ENCODE measurements around the gene PLXNA4. TPM values are rescaled to one million over a fixed set of nuclear protein-coding genes. Genes with fewer than 3 reads are reported as not detected.
"Not testable (repeated sequence)": the region's sequence is repeated elsewhere in the genome, so short reads cannot be mapped to it uniquely, and the experiment has no call there.

PLXNA4 gene
- 22.2 and 29.2 TPM in 2 replicates for total RNA-seq (2014; rRNA removed; shearing (Covaris generic))
- 9.5 and 12.5 TPM in 2 replicates for polyA plus RNA-seq (2015; cell fraction: cytosol; rRNA removed)
- 17.7 and 20.7 TPM in 2 replicates for polyA plus RNA-seq (2015; cell fraction: nucleus; rRNA removed)

DNA sequence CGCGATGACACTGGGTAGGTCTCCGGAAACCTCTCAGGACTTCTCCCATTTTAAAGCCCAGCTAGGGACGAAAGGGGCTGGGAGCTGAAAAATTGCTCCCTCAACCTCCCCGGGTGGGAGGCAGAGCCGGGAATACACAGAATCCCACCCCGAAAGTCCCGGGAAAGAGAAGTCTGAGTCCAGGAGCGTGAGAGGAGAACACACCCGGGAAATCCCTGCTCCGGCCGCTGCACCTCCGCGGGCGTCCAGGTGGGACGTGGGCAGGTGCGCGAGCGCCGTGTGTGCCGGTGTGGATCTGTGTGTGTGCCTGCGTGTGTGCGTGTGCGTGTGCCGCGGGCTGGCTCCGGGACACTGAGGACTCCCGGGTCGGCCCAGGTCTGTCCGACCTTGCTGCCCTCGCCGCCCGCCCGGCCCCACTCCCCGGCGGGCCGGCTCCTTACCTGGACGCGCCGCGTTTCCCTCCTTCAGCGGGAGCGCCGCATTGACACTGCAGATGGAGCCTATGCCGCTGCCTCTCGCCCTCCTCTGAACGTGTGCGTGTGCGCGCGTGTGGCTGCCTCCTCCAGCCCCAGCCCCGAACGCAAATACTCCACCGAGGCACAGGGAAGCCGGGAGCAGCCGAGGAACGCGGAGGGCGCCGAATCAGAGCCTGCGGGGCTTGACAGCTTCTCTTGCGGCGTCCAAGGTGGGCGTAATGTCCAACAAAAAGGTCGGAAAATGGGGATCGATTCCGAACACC is at the start of gene PLXNA4:
TSS of gene PLXNA4 (minus strand) at position 489 of the 739 bp plus-strand sequence. CDS start 67,777 bp downstream, outside the sequence.
- DNase-seq (ENCODE audit: low read depth), result no peak

- DNase-seq (ENCODE audit: low read depth), result no peak
These were observed 49.4 kb upstream of the PLXNA4 start for GRCh38 chr7:132625651-132626050.

GRCh38 chr7:132622081-132622480 is 45.8 kb upstream of the PLXNA4 start:
- no peak for DNase-seq (ENCODE audit: low read depth)

DNA sequence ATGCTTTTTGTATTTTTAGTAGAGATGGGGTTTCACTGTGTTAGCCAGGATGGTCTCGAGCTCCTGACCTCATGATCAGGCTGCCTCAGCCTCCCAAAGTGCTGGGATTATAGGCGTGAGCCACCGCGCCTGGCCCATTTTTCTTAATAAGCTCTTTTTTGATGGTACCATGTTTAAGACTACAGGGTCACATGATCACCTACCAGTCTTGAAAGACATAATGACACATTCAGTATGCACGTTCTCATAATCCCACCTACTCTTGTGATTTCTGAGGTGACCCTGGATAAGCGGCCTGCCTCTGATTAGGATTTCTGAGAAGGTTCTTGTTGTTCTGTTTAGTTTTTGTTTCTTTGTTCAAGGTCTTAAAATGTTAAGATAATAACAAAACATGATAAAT is 43.7 kb upstream of the PLXNA4 start:
- DNase-seq (ENCODE audit: low read depth), result no peak

GRCh38 chr7:132618956-132619305 is 42.7 kb upstream of the PLXNA4 start:
- DNase-seq (ENCODE audit: low read depth), result peak; percentile 72

GRCh38 chr7:132618271-132618955 is 42.1 kb upstream of the PLXNA4 start:
- DNase-seq (ENCODE audit: low read depth), result no peak

DNA sequence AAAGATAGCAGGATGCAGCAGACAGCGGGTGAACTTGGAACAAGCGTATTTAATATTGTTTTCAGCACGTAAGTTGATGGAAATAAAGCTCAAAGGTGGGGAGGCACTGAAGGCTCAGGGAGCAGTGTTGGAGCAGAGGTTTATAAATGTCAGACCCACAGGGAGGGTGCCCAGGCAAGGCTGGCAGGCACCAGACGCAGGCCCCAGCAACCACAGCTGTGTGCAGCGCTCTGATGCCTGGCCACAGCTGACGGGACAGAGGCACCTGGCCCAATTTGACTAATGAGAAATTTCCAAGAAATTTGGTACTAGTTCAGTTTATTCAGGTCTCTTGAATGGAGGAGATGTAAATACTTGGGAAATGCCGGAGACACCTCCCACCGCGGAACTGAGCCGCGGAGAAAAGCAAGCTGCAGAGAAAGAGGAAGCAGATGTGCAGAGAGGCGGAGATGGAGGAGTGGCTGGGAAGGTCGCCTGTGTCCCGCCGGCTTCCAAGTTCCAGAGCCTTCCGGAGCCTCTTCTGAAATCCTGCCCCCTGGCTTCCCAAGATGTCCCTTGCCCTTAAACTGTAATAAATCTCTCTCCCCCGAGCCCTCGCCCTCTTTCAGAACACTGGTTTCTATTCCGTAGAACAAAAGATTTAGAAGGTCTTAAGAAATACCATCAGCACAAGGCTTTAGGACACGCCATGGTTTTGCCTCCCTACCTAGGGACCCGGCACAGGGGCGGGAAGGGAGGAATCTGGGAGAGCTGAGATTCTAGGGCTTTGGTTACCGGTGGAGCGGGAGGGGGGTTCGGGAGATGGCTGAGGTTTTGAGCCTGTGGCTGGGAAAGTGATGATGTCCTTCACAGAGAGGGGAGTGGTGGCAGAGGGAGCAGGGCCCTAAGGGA is 38.4 kb upstream of the PLXNA4 start:
- no peak for DNase-seq (ENCODE audit: low read depth)

DNA sequence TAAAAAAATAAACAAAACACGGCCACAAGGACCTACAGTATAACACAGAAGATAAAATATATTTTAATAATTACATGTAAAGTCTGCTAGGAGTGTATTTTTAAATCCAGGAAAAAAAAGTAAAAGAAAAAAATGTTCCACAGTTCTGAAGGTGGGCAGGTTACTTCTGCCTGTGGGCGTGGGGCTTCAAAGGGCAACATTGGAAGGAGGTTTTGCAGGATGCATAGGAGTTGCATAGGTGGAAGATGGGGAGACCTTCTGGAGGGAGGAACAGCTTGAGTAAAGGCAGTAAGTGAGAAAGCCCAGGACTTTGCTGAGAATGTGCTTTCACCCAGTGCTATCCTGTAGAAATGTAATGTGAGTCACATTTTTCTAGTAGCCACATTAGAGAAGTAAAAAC is 37.5 kb upstream of the PLXNA4 start:
- no peak for DNase-seq (ENCODE audit: low read depth)

DNA sequence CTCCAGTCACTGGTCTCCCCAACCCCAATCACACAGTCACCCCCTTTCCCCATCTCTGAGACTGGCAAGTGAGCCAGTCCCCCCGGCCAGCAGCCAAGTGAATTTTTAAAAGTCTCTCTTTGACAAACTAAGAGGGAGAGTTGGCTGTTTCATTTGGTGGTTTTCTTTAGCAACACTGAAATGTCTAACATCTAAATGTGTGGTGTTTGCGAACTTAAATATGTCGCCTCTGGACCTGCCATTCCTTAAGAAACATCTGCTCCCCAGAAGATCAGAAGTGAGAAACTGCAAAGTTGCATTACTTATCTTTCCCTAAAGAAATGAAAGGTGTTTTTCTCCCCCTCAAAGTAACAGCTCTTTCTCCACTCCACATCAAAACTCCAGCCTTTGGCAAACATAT is 34.7 kb upstream of the PLXNA4 start:
- DNase-seq (ENCODE audit: low read depth), result no peak

GRCh38 chr7:132609906-132610520 is 33.7 kb upstream of the PLXNA4 start:
- no peak for DNase-seq (ENCODE audit: low read depth)

GRCh38 chr7:132609222-132609621 is 33.0 kb upstream of the PLXNA4 start:
- DNase-seq (ENCODE audit: low read depth), result peak; percentile 61

DNA sequence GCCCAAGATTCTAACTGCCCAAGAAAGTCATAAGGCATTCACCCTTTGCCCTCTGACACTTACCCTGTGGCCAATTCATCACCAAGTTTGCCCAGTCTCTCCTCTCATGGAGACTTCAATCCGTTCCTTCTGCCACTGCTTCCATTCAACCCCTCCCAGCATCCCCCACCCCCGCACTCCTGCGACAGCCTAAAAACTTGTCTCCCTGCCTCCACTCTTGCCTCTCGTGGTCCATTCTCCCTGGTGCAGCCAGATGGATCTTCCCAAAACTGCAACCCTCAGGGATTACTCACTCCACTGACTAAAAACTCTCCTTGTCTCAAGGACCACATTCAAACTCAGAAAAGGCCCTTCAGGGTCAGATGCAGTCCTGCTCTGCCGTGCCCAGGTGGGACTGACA is 32.3 kb upstream of the PLXNA4 start:
- no peak for DNase-seq (ENCODE audit: low read depth)

DNA sequence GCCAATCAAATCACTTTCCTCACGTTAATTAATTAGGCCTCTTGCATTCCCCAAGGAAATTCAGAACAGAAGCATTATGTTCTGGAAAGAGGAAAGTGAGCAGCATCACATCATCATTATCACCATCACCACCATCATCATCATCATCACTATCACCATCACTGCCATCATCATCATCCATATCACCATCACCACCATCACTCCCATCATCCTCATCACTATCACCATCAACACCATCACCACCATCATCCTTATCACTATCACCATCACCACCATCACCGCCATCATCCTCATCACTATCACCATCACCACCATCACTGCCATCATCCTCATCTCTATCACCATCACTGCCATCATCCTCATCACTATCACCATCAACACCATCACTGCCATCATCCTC is 31.4 kb upstream of the PLXNA4 start:
- DNase-seq (ENCODE audit: low read depth), result no peak

GRCh38 chr7:132604121-132604520 is 27.9 kb upstream of the PLXNA4 start:
- DNase-seq (ENCODE audit: low read depth), result no peak

GRCh38 chr7:132603220-132603833 is 27.1 kb upstream of the PLXNA4 start:
- DNase-seq (ENCODE audit: low read depth), result no peak

DNA sequence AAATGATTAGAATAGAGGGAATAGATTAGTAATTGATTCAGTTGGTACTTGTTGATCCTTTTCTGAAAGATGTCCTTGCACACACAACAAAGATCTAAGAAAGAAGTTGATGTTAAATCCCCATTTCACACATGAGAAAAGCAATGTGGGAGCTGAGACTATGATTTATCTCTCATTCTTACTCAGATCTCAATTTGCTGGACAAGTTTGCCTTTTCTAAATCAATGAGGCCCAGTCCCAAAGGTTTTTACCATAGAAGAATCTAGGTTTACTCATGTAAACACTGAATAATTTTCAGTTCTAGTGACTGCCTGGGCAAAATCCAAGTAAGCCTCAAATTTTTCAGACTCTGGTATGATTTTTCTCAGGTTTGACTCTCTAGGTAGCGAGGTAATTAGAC is 25.5 kb upstream of the PLXNA4 start:
- DNase-seq (ENCODE audit: low read depth), result no peak

DNA sequence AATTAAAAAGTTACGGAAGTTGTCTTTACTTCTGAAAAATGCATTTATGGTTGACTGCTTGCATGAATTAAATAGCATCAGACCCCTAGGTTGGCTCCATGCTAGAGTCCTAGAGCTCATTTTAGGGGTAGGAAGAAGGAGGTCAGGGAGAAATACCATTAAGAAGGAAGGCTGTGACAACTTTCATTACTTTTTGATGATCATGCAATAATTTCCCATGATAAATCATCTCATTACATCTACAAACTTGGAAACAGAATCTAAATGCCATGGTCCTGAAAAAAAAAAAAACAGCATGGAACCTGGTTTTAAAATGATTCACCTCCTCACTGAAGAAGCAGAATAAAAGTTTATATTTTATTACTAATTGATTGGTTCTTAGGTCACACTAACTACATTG is 20.3 kb upstream of the PLXNA4 start:
- DNase-seq (ENCODE audit: low read depth), result no peak

GRCh38 chr7:132594741-132595140 is 18.5 kb upstream of the PLXNA4 start:
- DNase-seq (ENCODE audit: low read depth), result not testable (repeated sequence)

GRCh38 chr7:132592936-132593335 is 16.7 kb upstream of the PLXNA4 start:
- no peak for DNase-seq (ENCODE audit: low read depth)

GRCh38 chr7:132592231-132592920 is 16.1 kb upstream of the PLXNA4 start:
- no peak for DNase-seq (ENCODE audit: low read depth)

All from HT1080 (cell line).